ENCODE data around the gene SPATA3.

GRCh38 chr2:231015926-231016325, 20.0 kb downstream of the SPATA3 start:
- no peak for TF ChIP-seq CTCF (conservative IDR thresholded peaks at IDR 0.05 in 1 of 2, IDR thresholded peaks at IDR 0.05 in 1 of 2; ENCODE audit: low read depth in 1 of 2, low read length in 2 of 2)
- TF ChIP-seq EZH2 (IDR thresholded peaks at IDR 0.05; ENCODE audit: low read length, missing control alignments): no peak
